H1 (cell line): ENCODE measurements around the gene OR4K15. TPM values are rescaled to one million over a fixed set of nuclear protein-coding genes. Genes with fewer than 3 reads are reported as not detected.

Experiments used
- CTCF ChIA-PET: fragments of 300-600 bp; sonication (Branson Sonifier 250); formaldehyde crosslinking; loops from one replicate; lab custom pipeline; 2021; ENCODE audit not compliant: partially characterized antibody; lab: Charles Lee
- POLR2A ChIA-PET: fragments of 300-600 bp; sonication (Branson Sonifier 250); formaldehyde crosslinking; loops from one replicate; lab custom pipeline; 2021; ENCODE audit warnings: inconsistent platforms; ENCODE audit not compliant: partially characterized antibody; lab: Charles Lee
- DNase-seq, 2 experiments: peaks; one replicate each; pipeline versions ENCODE4 v3.0.0 to v3.0.0-alpha.2; 2010 to 2022; ENCODE audit warnings: low spot score in 2 of 2, low read depth in 1 of 2, mixed read lengths in 1 of 2
- FAIRE-seq: peaks from 2 replicates; lab custom pipeline; 2011; peaks lifted over from hg19 to GRCh38; lab: Jason Lieb, UNC
- H2AFZ ChIP-seq: 2 replicates; pipeline ENCODE4 v1.8.1; 2012; ENCODE audit warnings: low read length, inconsistent platforms
- H2AK5ac ChIP-seq: 2 replicates; pipeline ENCODE4 v1.6.1; 2013; ENCODE audit warnings: low read depth, low read length
- H2BK120ac ChIP-seq: replicated peaks from 2 replicates; pipeline ENCODE3; 2013; ENCODE audit warnings: low read depth, low read length, inconsistent platforms
- H2BK12ac ChIP-seq: 2 replicates; pipeline ENCODE4 v1.6.1; 2013; ENCODE audit warnings: low read depth, low read length
- H2BK15ac ChIP-seq: 2 replicates; pipeline ENCODE4 v1.6.1; 2013; ENCODE audit warnings: low read length
- H2BK20ac ChIP-seq: 2 replicates; pipeline ENCODE4 v1.6.1; 2013; ENCODE audit warnings: low read length
- H2BK5ac ChIP-seq: 2 replicates; pipeline ENCODE4 v1.6.1; 2013; ENCODE audit warnings: low read depth, low read length
- H3K14ac ChIP-seq: 2 replicates; pipeline ENCODE4 v1.6.1; 2013; ENCODE audit warnings: inconsistent platforms; ENCODE audit not compliant: insufficient read length
- H3K18ac ChIP-seq: 2 replicates; pipeline ENCODE4 v1.6.1; 2013; ENCODE audit warnings: low read length; ENCODE audit errors: extremely low read depth
- H3K23ac ChIP-seq: 2 replicates; pipeline ENCODE4 v1.6.1; 2013; ENCODE audit warnings: inconsistent platforms; ENCODE audit not compliant: insufficient read length
- H3K23me2 ChIP-seq: 2 replicates; pipeline ENCODE4 v1.6.1; 2013; ENCODE audit warnings: low read depth, low read length
- H3K27ac ChIP-seq: 2 replicates; pipeline ENCODE4 v1.6.1; 2011; ENCODE audit warnings: low read depth, low read length, inconsistent platforms
- H3K27me3 ChIP-seq, 4 experiments: replicated peaks in 1 of 4; 1 replicate in 1 of 4; 2 replicates in 3 of 4; pipeline versions ENCODE4 v1.6.1 to v1.8.1; 2011 to 2013; ENCODE audit warnings: low read length in 3 of 4, mild to moderate bottlenecking in 3 of 4, inconsistent platforms in 2 of 4, mixed read lengths in 2 of 4, moderate library complexity in 1 of 4; ENCODE audit not compliant: control insufficient read depth in 3 of 4, insufficient read depth in 3 of 4; ENCODE audit errors: extremely low read depth in 1 of 4
- H3K36me3 ChIP-seq, 4 experiments: 2 replicates each; pipeline versions ENCODE4 v1.6.1 to v1.8.1; 2011 to 2013; ENCODE audit warnings: mild to moderate bottlenecking in 4 of 4, low read length in 3 of 4, moderate library complexity in 2 of 4, control low read depth in 1 of 4, inconsistent platforms in 1 of 4; ENCODE audit not compliant: insufficient read depth in 4 of 4, control insufficient read depth in 2 of 4
- H3K4ac ChIP-seq: replicated peaks from 2 replicates; pipeline ENCODE3; 2013; ENCODE audit warnings: low read length, low read depth, mixed read lengths, inconsistent platforms; ENCODE audit not compliant: insufficient read length
- H3K4me1 ChIP-seq, 4 experiments: replicated peaks in 1 of 4; 1 replicate in 1 of 4; 2 replicates in 3 of 4; pipeline versions ENCODE4 v1.6.1 to v1.8.1; 2011 to 2013; ENCODE audit warnings: low read length in 3 of 4, inconsistent platforms in 2 of 4, mixed read lengths in 1 of 4; ENCODE audit not compliant: insufficient read depth in 4 of 4, control insufficient read depth in 3 of 4
- H3K4me2 ChIP-seq, 2 experiments: 2 replicates each; pipeline versions ENCODE4 v1.6.1 to v1.8.1; 2011 to 2013; ENCODE audit warnings: low read depth in 2 of 2, low read length in 2 of 2, control low read depth in 1 of 2, inconsistent platforms in 1 of 2, mild to moderate bottlenecking in 1 of 2; ENCODE audit not compliant: insufficient read depth in 1 of 2
- H3K4me3 ChIP-seq, 4 experiments: fragments of 200-600, 300-600 bp in 1 of 4; sonication (generic), shearing (Covaris generic), sonication (Bioruptor Twin) in 1 of 4; 2 replicates each; pipeline versions ENCODE4 v1.5.1 to v1.8.1; 2011 to 2016; ENCODE audit warnings: low read length in 4 of 4, low read depth in 3 of 4, control low read depth in 2 of 4, inconsistent platforms in 2 of 4, mild to moderate bottlenecking in 2 of 4, mixed read lengths in 1 of 4, moderate library complexity in 1 of 4; ENCODE audit not compliant: insufficient read depth in 2 of 4; ENCODE audit errors: extremely low read depth in 1 of 4
- H3K56ac ChIP-seq: replicated peaks from 2 replicates; pipeline ENCODE3; 2013; ENCODE audit warnings: low read depth, mild to moderate bottlenecking, mixed read lengths, low read length, inconsistent platforms; ENCODE audit not compliant: insufficient read length
- H3K79me1 ChIP-seq: 2 replicates; pipeline ENCODE4 v1.6.1; 2013; ENCODE audit warnings: low read depth, low read length, control low read depth
- H3K79me2 ChIP-seq, 2 experiments: 2 replicates each; pipeline versions ENCODE4 v1.6.1 to v1.8.1; 2012 to 2013; ENCODE audit warnings: low read length in 2 of 2, mild to moderate bottlenecking in 2 of 2, inconsistent platforms in 1 of 2; ENCODE audit not compliant: insufficient read depth in 2 of 2, control insufficient read depth in 1 of 2
- H3K9ac ChIP-seq, 4 experiments: replicated peaks in 1 of 4; 1 replicate in 1 of 4; 2 replicates in 3 of 4; pipeline versions ENCODE4 v1.6.1 to v1.8.1; 2011 to 2013; ENCODE audit warnings: low read depth in 3 of 4, low read length in 3 of 4, control low read depth in 2 of 4, mild to moderate bottlenecking in 2 of 4, moderate library complexity in 2 of 4, inconsistent platforms in 1 of 4; ENCODE audit errors: extremely low read depth in 1 of 4
- H3K9me3 ChIP-seq, 2 experiments: 2 replicates each; pipeline versions ENCODE4 v1.6.1 to v1.8.1; 2012 to 2013; ENCODE audit warnings: mild to moderate bottlenecking in 2 of 2, moderate library complexity in 2 of 2, control low read depth in 1 of 2, inconsistent platforms in 1 of 2, low read depth in 1 of 2, low read length in 1 of 2, mixed read lengths in 1 of 2; ENCODE audit not compliant: insufficient read depth in 2 of 2
- H4K20me1 ChIP-seq, 2 experiments: replicated peaks in 1 of 2; 2 replicates each; pipeline versions ENCODE3 to v1.8.1; 2011 to 2013; ENCODE audit warnings: inconsistent platforms in 2 of 2, low read length in 2 of 2, mild to moderate bottlenecking in 1 of 2; ENCODE audit not compliant: insufficient read depth in 2 of 2, control insufficient read depth in 1 of 2
- H4K5ac ChIP-seq: 2 replicates; pipeline ENCODE4 v1.6.1; 2013; ENCODE audit warnings: low read length, low read depth, mixed read lengths, inconsistent platforms; ENCODE audit not compliant: insufficient read length
- H4K8ac ChIP-seq: 2 replicates; pipeline ENCODE4 v1.8.0; 2013; ENCODE audit warnings: mild to moderate bottlenecking, moderate library complexity, low read length, inconsistent platforms; ENCODE audit not compliant: insufficient read depth; ENCODE audit errors: extremely low read depth
- H4K91ac ChIP-seq: replicated peaks from 2 replicates; pipeline ENCODE3; 2013; ENCODE audit warnings: low read length, mixed read lengths, inconsistent platforms; ENCODE audit not compliant: insufficient read length
- CBX5 ChIP-seq: fragments of 300-800, 300-1000 bp; sonication (generic); IDR thresholded peaks from 2 replicates; pipeline ENCODE4 v1.7.1; 2016; ENCODE audit warnings: antibody characterized with exemption, low read length, low read depth
- CHD1 ChIP-seq: IDR thresholded peaks from 2 replicates; pipeline ENCODE4 v1.6.1; 2012; ENCODE audit warnings: low read depth, low read length, improper control_type of control experiment
- CHD2 ChIP-seq: IDR thresholded peaks from 2 replicates; pipeline ENCODE4 v1.6.1; 2012; ENCODE audit warnings: low read length, improper control_type of control experiment
- CTBP2 ChIP-seq: IDR thresholded peaks from 2 replicates; pipeline ENCODE4 v1.7.0; 2011; ENCODE audit warnings: borderline replicate concordance, mild to moderate bottlenecking, moderate library complexity, mixed read lengths, low read length; ENCODE audit not compliant: insufficient read depth, insufficient read length
- FOSL1 ChIP-seq: IDR thresholded peaks from 2 replicates; pipeline ENCODE4 v1.6.1; 2011; ENCODE audit warnings: mild to moderate bottlenecking, low read depth, low read length, moderate library complexity; ENCODE audit not compliant: insufficient read depth
- POLR2AphosphoS5 ChIP-seq: IDR thresholded peaks from 2 replicates; pipeline ENCODE4 v1.6.1; 2011; ENCODE audit warnings: low read depth, low read length
- SIRT6 ChIP-seq: IDR thresholded peaks from one replicate; pipeline ENCODE4 v1.7.1; 2012; ENCODE audit warnings: low read length, inconsistent platforms
- SP2 ChIP-seq: IDR thresholded peaks from 2 replicates; pipeline ENCODE4 v1.6.1; 2012; ENCODE audit warnings: mild to moderate bottlenecking, low read length, inconsistent platforms
- TBP ChIP-seq: IDR thresholded peaks from 2 replicates; pipeline ENCODE4 v1.6.1; 2011; ENCODE audit warnings: low read depth, low read length, improper control_type of control experiment
- TEAD4 ChIP-seq: IDR thresholded peaks from 2 replicates; pipeline ENCODE4 v1.6.1; 2012; ENCODE audit warnings: low read depth, low read length, inconsistent platforms, mixed read lengths
- WGBS, 2 experiments: shearing (Covaris generic) in 1 of 2; methylation state at CpG; one replicate each; pipeline versions ENCODE4 v1.1.6 to v1.1.7; 2013 to 2015; ENCODE audit warnings: low lambda C conversion rate in 2 of 2, mixed read lengths in 2 of 2, inconsistent platforms in 1 of 2, low coverage in 1 of 2, missing lambda C conversion rate in 1 of 2; ENCODE audit not compliant: insufficient replicate concordance in 2 of 2, insufficient coverage in 1 of 2, insufficient read length in 1 of 2; ENCODE audit errors: extremely low coverage in 1 of 2, missing lambda C conversion rate in 1 of 2; 5-methylcytosine and 5-hydroxymethylcytosine counted together
- polyA plus RNA-seq, 7 experiments: library from polyadenylated mRNA; depleted of rRNA in 3 of 7; stranded (reverse) in 5 of 7; unstranded in 2 of 7; fragments of >200 nt in 5 of 7; fragments of 200-250 nt in 2 of 7; gene quantifications; 1 replicate in 5 of 7; 2 replicates in 1 of 7; 4 replicates in 1 of 7; pipeline versions ENCODE4 v1.2.1 to v1.2.3, GENCODE V29; 2011 to 2013; ENCODE audit warnings: missing spikeins in 2 of 7, mixed read lengths in 2 of 7
- total RNA-seq: library from RNA; stranded (reverse); fragmentation: NEBNext Ultra II Directional; extraction: Animal tissue kit (Norgen Biotek cat#: 25700); gene quantifications from 2 replicates; pipeline ENCODE4 v1.2.1, GENCODE V29; 2021
- TF ChIP-seq, protein P1 (sequence below): IDR thresholded peaks from 2 replicates; pipeline ENCODE4 v1.6.1; 2011; ENCODE audit warnings: low read length, improper control_type of control experiment

Gene OR4K15
- total and polyA plus RNA-seq, 2 of the 8 experiments (the other 6 are each of a cell fraction or from before 2014, with no cell fraction given) = not detected

- Histone ChIP-seq H2BK12ac (no peak overlapping the region), H3K9ac (no peak overlapping the region), H2BK5ac (no peak overlapping the region), H3K18ac (no peak overlapping the region), H3K4me1 (no peaks in the 10 kb centered on the region), H2BK15ac (no peak overlapping the region), H3K79me2 (no peaks in the 10 kb centered on the region), H2AFZ (no peak overlapping the region), H3K23ac (no peak overlapping the region), H3K79me1 (no peaks in the 10 kb centered on the region), H3K4ac (no peak overlapping the region), H4K8ac (no peak overlapping the region), H3K36me3 (no peaks in the 10 kb centered on the region), H3K9me3 (peaks cover 36 to 41% of the 10 kb centered on the region in 2 experiments), H2BK120ac (no peak overlapping the region), H3K23me2 (no peaks in the 10 kb centered on the region; the same call in 1 of the 2 replicates), H3K4me2 (no peak overlapping the region), H2BK20ac (no peak overlapping the region), H4K5ac (no peak overlapping the region), H3K56ac (no peak overlapping the region), H3K14ac (no peak overlapping the region), H3K4me3 (no peak overlapping the region), H3K27ac (no peak overlapping the region), H4K20me1 (no peaks in the 10 kb centered on the region), H3K27me3 (no peaks in the 10 kb centered on the region), H2AK5ac (no peak overlapping the region), H4K91ac (no peak overlapping the region)
- POLR2A ChIA-PET = no interaction called here
- DNase-seq (no peak), FAIRE-seq (no peak)
- TF ChIP-seq FOSL1 (no peak), SP2 (no peak), CBX5 (no peak), CTBP2 (no peak), POLR2AphosphoS5 (no peak), TBP (no peak), CHD1 (no peak), SIRT6 (no peak), CHD2 (no peak), TEAD4 (no peak)
- TF ChIP-seq, protein P1, sequence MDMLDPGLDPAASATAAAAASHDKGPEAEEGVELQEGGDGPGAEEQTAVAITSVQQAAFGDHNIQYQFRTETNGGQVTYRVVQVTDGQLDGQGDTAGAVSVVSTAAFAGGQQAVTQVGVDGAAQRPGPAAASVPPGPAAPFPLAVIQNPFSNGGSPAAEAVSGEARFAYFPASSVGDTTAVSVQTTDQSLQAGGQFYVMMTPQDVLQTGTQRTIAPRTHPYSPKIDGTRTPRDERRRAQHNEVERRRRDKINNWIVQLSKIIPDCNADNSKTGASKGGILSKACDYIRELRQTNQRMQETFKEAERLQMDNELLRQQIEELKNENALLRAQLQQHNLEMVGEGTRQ = no peak
- CTCF ChIA-PET = no interaction called here
- 83% methylated on average over 3 of the region's 3 CpGs; no CpG with 5 or more reads in 1 of the 2 experiments for whole genome bisulfite sequencing, 2 experiments
Observed at GRCh38 chr14:19947413-19948090, 27.8 kb upstream of the OR4K15 start.
